ENCODE results near the gene FGD6. TPM values are rescaled to one million over a fixed set of nuclear protein-coding genes. Genes with fewer than 3 reads are reported as not detected.

Gene FGD6
- total RNA-seq, 1 donor = 12.5 TPM

- no peak for DNase-seq (ENCODE audit: low read depth)
- no peak overlapping the region for H3K4me3 ChIP-seq (ENCODE audit: low read depth, low read length)
- no peak for TF ChIP-seq CTCF (IDR thresholded peaks at IDR 0.05; ENCODE audit: insufficient read depth, low read length)
Observed at GRCh38 chr12:95214466-95214865, 2.8 kb downstream of the FGD6 start.

GRCh38 chr12:95213928-95214327 is 3.3 kb downstream of the FGD6 start:
- no peak overlapping the region for H3K4me3 ChIP-seq (ENCODE audit: low read depth, low read length)
- TF ChIP-seq CTCF (IDR thresholded peaks at IDR 0.05; ENCODE audit: insufficient read depth, low read length) = no peak
- DNase-seq (ENCODE audit: low read depth) = no peak

GRCh38 chr12:95213119-95213518 is 4.1 kb downstream of the FGD6 start:
- no peak for DNase-seq (ENCODE audit: low read depth)
- H3K4me3 ChIP-seq (ENCODE audit: low read depth, low read length) = no peak overlapping the region
- TF ChIP-seq CTCF (IDR thresholded peaks at IDR 0.05; ENCODE audit: insufficient read depth, low read length) = no peak

GRCh38 chr12:95212586-95212985 is 4.7 kb downstream of the FGD6 start:
- TF ChIP-seq CTCF (IDR thresholded peaks at IDR 0.05; ENCODE audit: insufficient read depth, low read length) = no peak
- DNase-seq (ENCODE audit: low read depth) = no peak
- H3K4me3 ChIP-seq (ENCODE audit: low read depth, low read length) = no peak overlapping the region

- TF ChIP-seq CTCF (IDR thresholded peaks at IDR 0.05; ENCODE audit: insufficient read depth, low read length) = no peak
- no peak overlapping the region for H3K4me3 ChIP-seq (ENCODE audit: low read depth, low read length)
Observed at GRCh38 chr12:95208678-95209077, 8.6 kb downstream of the FGD6 start.

GRCh38 chr12:95207407-95207806 is 9.9 kb downstream of the FGD6 start:
- no peak overlapping the region for H3K4me3 ChIP-seq (ENCODE audit: low read depth, low read length)
- TF ChIP-seq CTCF (IDR thresholded peaks at IDR 0.05; ENCODE audit: insufficient read depth, low read length) = no peak
- no peak for DNase-seq (ENCODE audit: low read depth)

More at GRCh38 chr12:95208678-95209077, 8.6 kb downstream of the FGD6 start:
- DNase-seq (ENCODE audit: low read depth) = no peak

- H3K4me3 ChIP-seq (ENCODE audit: low read depth, low read length) = no peak overlapping the region
- DNase-seq (ENCODE audit: low read depth) = no peak
- no peak for TF ChIP-seq CTCF (IDR thresholded peaks at IDR 0.05; ENCODE audit: insufficient read depth, low read length)
Observed at GRCh38 chr12:95206916-95207315, 10.4 kb downstream of the FGD6 start.

Measured in fibroblast of the aortic adventitia (primary cell).